ENCODE results near the gene TAF3.

The TAF3 gene

GRCh38 chr10:7906128-7906527 is 87.8 kb downstream of the TAF3 start:
- Histone ChIP-seq H3K4me3 (ENCODE audit: low read depth, low read length) (no peak overlapping the region), H3K36me3 (ENCODE audit: control insufficient read depth, insufficient read depth, low read length) (no peaks in the 10 kb centered on the region), H3K9ac (no peak overlapping the region), H3K79me2 (peaks cover 13% of the 10 kb centered on the region), H3K27me3 (ENCODE audit: control insufficient read depth, insufficient read depth, low read length) (no peaks in the 10 kb centered on the region), H3K4me2 (ENCODE audit: low read length) (no peak overlapping the region), H3K27ac (no peak overlapping the region), H3K4me1 (peaks cover 17% of the 10 kb centered on the region), H3K9me3 (ENCODE audit: control insufficient read depth, low read length) (no peaks in the 10 kb centered on the region), H2AFZ (no peak overlapping the region)
- TF ChIP-seq CTCF (IDR thresholded peaks at IDR 0.05) = no peak

GRCh38 chr10:7908541-7909210 is 90.4 kb downstream of the TAF3 start:
- Histone ChIP-seq H3K79me2 (peaks cover 25% of the 10 kb centered on the region), H3K9me3 (ENCODE audit: control insufficient read depth, low read length) (no peaks in the 10 kb centered on the region), H3K4me2 (ENCODE audit: low read length) (no peak overlapping the region), H3K27me3 (ENCODE audit: control insufficient read depth, insufficient read depth, low read length) (no peaks in the 10 kb centered on the region), H3K4me3 (ENCODE audit: low read depth, low read length) (no peak overlapping the region), H3K4me1 (peaks cover 17% of the 10 kb centered on the region), H3K27ac (no peak overlapping the region), H3K36me3 (ENCODE audit: control insufficient read depth, insufficient read depth, low read length) (no peaks in the 10 kb centered on the region), H2AFZ (no peak overlapping the region), H3K9ac (no peak overlapping the region)
- TF ChIP-seq CTCF (IDR thresholded peaks at IDR 0.05) = no peak

GRCh38 chr10:7913126-7913872 is 95.0 kb downstream of the TAF3 start:
- Histone ChIP-seq H3K4me1 (peaks cover 8% of the 10 kb centered on the region), H3K4me3 (ENCODE audit: low read depth, low read length) (no peak overlapping the region), H3K4me2 (ENCODE audit: low read length) (no peak overlapping the region), H3K27me3 (ENCODE audit: control insufficient read depth, insufficient read depth, low read length) (no peaks in the 10 kb centered on the region), H3K36me3 (ENCODE audit: control insufficient read depth, insufficient read depth, low read length) (no peaks in the 10 kb centered on the region), H2AFZ (no peak overlapping the region), H3K9ac (no peak overlapping the region), H3K79me2 (peaks cover 50% of the 10 kb centered on the region), H3K9me3 (ENCODE audit: control insufficient read depth, low read length) (no peaks in the 10 kb centered on the region), H3K27ac (no peak overlapping the region)
- no peak for TF ChIP-seq CTCF (IDR thresholded peaks at IDR 0.05)

- H3K9ac ChIP-seq = no peak overlapping the region
- no peaks in the 10 kb centered on the region for H3K27me3 ChIP-seq (ENCODE audit: control insufficient read depth, insufficient read depth, low read length)
- H3K79me2 ChIP-seq = peaks cover 51% of the 10 kb centered on the region
- H3K36me3 ChIP-seq (ENCODE audit: control insufficient read depth, insufficient read depth, low read length) = no peaks in the 10 kb centered on the region
- no peak overlapping the region for H3K4me3 ChIP-seq (ENCODE audit: low read depth, low read length)
- H2AFZ ChIP-seq = no peak overlapping the region
- H3K9me3 ChIP-seq (ENCODE audit: control insufficient read depth, low read length) = no peaks in the 10 kb centered on the region
- TF ChIP-seq CTCF (IDR thresholded peaks at IDR 0.05) = no peak
- H3K27ac ChIP-seq = no peak overlapping the region
- H3K4me2 ChIP-seq (ENCODE audit: low read length) = no peak overlapping the region
- H3K4me1 ChIP-seq = no peaks in the 10 kb centered on the region
Observed at GRCh38 chr10:7915923-7916536, 97.7 kb downstream of the TAF3 start.
